Esophagus (tissue), 2 donors: ENCODE measurements around the gene GGTLC1. TPM values are rescaled to one million over a fixed set of nuclear protein-coding genes. Genes with fewer than 3 reads are reported as not detected.

Source experiments
- H3K27ac ChIP-seq, 2 donors: one replicate each; pipeline ENCODE4 v1.5.1; 2013; ENCODE audit warnings: low read depth in 2 of 2, mild to moderate bottlenecking in 2 of 2, inconsistent platforms in 1 of 2, low read length in 1 of 2, moderate library complexity in 1 of 2
- H3K27me3 ChIP-seq, 2 donors: one replicate each; pipeline ENCODE4 v1.6.1; 2013; ENCODE audit warnings: low read length in 2 of 2, control low read depth in 1 of 2, mild to moderate bottlenecking in 1 of 2; ENCODE audit not compliant: insufficient read depth in 2 of 2, control insufficient read depth in 1 of 2
- H3K36me3 ChIP-seq, 2 donors: one replicate each; pipeline ENCODE4 v1.6.1; 2013; ENCODE audit warnings: low read length in 1 of 2; ENCODE audit not compliant: control insufficient read depth in 2 of 2, insufficient read depth in 2 of 2
- H3K4me1 ChIP-seq, 2 donors: one replicate each; pipeline ENCODE4 v1.6.1; 2013; ENCODE audit warnings: low read length in 1 of 2; ENCODE audit not compliant: control insufficient read depth in 2 of 2, insufficient read depth in 2 of 2
- H3K4me3 ChIP-seq, 2 donors: one replicate each; pipeline ENCODE4 v1.5.1; 2013; ENCODE audit warnings: low read length in 2 of 2, mild to moderate bottlenecking in 2 of 2, low read depth in 1 of 2, moderate library complexity in 1 of 2
- H3K9me3 ChIP-seq, 2 donors: one replicate each; pipeline ENCODE4 v1.6.1; 2013; ENCODE audit warnings: mild to moderate bottlenecking in 2 of 2, low read depth in 1 of 2, low read length in 1 of 2, moderate library complexity in 1 of 2; ENCODE audit not compliant: control insufficient read depth in 2 of 2, insufficient read depth in 1 of 2
- WGBS, 2 donors: extraction: QIAGEN DNeasy Blood & Tissue Kit; methylation state at CpG; one replicate each; pipeline ENCODE4 v1.1.7; 2013; 5-methylcytosine and 5-hydroxymethylcytosine counted together
- polyA plus RNA-seq, 2 donors: library from polyadenylated mRNA; stranded (reverse); fragments of 200-250 nt; gene quantifications; one replicate each; pipeline ENCODE4 v1.2.3, GENCODE V29; 2013
- donor health status: healthy with polysubstance abuse.
- donor health status: Bipolar disorder and iron deficiency.

Gene GGTLC1
- polyA plus RNA-seq, 2 donors: not detected

DNA sequence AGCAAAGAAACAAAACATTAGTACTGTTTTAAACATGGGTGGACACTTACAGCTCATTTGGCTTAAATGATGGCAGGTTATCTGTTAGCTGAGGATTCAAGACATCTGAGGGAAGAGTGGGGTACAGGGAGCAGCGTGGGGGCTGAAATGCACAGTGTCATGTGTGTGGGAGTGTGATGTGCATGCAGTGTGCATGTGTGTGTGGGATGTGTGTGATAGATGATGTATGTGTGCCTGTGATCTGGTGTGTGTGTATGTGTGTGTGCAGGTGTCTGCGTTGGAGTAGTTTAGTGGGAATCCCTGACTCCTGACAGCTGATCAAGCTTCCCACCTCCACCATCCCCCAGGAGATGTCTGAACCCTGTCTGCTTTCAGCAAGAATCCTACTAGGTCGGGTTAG lies 25.4 kb upstream of the GGTLC1 start:
- WGBS, 2 donors: 82% methylated on average over 3 of the region's 3 CpGs
- Histone ChIP-seq H3K27me3 (no peaks in the 10 kb centered on the region), H3K9me3 (no peaks in the 10 kb centered on the region), H3K36me3 (no peaks in the 10 kb centered on the region), H3K4me3 (no peak overlapping the region), H3K4me1 (no peaks in the 10 kb centered on the region), H3K27ac (no peak overlapping the region)

DNA sequence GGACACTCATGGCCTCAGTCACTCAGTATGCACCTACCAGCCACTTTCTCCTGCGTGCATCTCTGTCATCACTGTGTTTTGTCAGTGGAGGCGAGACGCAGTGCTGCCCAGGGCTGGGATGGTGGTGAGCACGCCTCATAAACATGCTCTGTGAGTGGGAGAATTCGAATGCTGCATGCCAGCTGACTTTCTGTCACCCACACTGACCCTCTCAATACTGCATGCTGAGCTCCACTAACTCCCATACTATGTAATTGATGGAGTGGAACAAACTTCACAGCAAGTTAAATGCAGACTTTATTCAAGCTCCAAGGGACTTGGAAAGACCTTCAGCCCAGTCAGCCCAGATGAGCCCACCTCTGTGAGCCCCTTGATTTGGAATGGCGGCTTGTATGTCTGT lies 22.7 kb upstream of the GGTLC1 start:
- no peak overlapping the region for H3K27ac ChIP-seq
- WGBS, 2 donors: 81 to 83% methylated on average over 6 of the region's 6 CpGs
- H3K4me3 ChIP-seq: no peak overlapping the region
- H3K4me1 ChIP-seq: no peaks in the 10 kb centered on the region
- no peaks in the 10 kb centered on the region for H3K9me3 ChIP-seq
- H3K36me3 ChIP-seq: no peaks in the 10 kb centered on the region
- H3K27me3 ChIP-seq: no peaks in the 10 kb centered on the region

DNA sequence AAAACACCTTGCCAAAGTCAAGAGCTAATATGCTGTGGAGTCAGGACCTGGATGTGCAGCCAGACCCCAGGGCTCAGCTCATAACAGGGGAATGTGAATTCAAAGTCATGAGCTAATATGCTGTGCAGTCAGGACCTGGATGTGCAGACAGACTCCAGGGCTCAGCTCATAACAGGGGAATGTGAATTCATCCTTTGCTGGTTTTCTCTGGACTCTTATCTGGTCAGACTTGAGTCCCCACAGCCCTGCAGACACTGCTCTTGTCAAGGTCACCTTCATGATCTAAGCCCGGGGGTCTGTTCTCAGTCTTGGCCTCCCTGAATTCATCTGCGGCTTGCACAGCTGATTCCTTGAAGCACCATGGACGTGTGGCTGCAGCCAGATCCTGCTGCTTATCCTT lies 19.2 kb upstream of the GGTLC1 start:
- Histone ChIP-seq H3K4me1 (no peaks in the 10 kb centered on the region), H3K27ac (no peak overlapping the region), H3K36me3 (no peaks in the 10 kb centered on the region), H3K4me3 (no peak overlapping the region), H3K9me3 (peaks cover 0 to 3% of the 10 kb centered on the region in 2 donors), H3K27me3 (no peaks in the 10 kb centered on the region)
- WGBS, 2 donors: 79 to 80% methylated on average over 3 of the region's 3 CpGs

DNA sequence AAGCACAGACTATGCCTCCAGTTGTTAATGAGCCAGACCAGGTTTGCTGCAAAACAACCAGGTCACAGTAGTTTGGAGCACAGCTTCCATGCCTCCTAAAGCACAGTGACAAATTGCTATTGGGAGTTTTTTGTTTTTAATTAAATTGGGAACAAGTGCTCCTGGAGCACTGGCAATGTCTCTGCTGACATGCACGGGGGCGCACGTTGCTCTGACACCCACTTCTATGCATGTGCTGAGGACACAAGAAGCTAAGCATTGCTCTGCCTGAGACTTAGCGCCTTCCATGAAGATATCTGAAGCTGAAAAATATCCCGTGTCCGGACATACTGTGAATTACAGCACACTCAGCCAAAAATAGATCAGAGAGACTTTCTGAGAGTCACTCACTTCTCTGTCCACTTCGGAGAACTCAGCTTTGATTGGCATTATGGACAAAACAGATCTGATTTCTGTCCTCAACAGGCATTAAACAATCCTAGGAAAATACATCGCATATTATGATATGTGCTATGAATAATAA lies 18.6 kb upstream of the GGTLC1 start:
- Histone ChIP-seq H3K9me3 (peaks cover 0 to 4% of the 10 kb centered on the region in 2 donors), H3K27ac (no peak overlapping the region), H3K4me3 (no peak overlapping the region), H3K27me3 (no peaks in the 10 kb centered on the region), H3K36me3 (no peaks in the 10 kb centered on the region), H3K4me1 (no peaks in the 10 kb centered on the region)
- 79 to 82% methylated on average over 8 of the region's 8 CpGs for WGBS, 2 donors

DNA sequence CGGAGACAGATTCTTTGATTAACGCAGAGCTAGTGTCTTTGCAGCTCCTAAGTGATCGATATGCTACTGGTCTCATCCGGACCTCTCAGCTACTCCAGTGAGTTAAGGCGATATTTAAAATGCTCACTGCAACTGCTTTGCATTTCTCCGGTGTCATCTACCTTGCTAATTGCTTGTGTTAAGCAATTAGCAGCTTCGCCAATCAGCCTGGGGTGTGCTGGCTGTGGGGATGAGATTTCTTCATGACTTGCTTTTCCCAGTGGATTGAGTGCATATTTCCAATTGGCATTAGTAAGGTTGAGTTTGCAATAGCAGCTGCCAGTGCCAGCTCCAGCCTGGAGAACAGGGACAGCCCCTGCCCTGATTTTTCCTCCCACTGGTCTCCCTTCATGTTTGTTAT lies 18.0 kb upstream of the GGTLC1 start:
- no peak overlapping the region for H3K4me3 ChIP-seq
- no peaks in the 10 kb centered on the region for H3K27me3 ChIP-seq
- H3K9me3 ChIP-seq: peaks cover 0 to 4% of the 10 kb centered on the region in 2 donors
- H3K4me1 ChIP-seq: no peaks in the 10 kb centered on the region
- no peak overlapping the region for H3K27ac ChIP-seq
- 87 to 89% methylated on average over 7 of the region's 7 CpGs for WGBS, 2 donors
- H3K36me3 ChIP-seq: no peaks in the 10 kb centered on the region

DNA sequence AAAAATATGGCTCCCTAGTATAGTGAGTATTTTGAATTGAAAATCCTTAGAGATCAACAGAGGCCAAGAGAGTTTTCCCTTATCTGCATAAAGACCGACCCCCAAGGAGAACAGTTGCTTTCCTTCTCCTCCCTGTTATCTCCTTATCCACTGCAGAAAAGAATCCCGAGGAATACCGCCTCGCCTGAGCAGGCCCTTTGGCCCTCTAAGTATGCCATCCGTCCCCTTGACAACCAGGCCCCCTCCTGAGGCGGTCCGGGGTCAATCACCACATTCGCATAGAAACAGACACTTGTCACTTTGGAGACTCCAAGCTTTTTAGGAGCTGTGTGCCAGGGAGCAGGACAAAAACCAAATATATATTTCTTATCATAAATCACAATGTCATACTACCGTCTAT lies 15.9 kb upstream of the GGTLC1 start:
- no peaks in the 10 kb centered on the region for H3K27me3 ChIP-seq
- no peaks in the 10 kb centered on the region for H3K36me3 ChIP-seq
- H3K4me3 ChIP-seq: no peak overlapping the region
- peaks cover 0 to 4% of the 10 kb centered on the region in 2 donors for H3K9me3 ChIP-seq
- WGBS, 2 donors: 64 to 69% methylated on average over 9 of the region's 9 CpGs
- H3K4me1 ChIP-seq: no peaks in the 10 kb centered on the region
- no peak overlapping the region for H3K27ac ChIP-seq

DNA sequence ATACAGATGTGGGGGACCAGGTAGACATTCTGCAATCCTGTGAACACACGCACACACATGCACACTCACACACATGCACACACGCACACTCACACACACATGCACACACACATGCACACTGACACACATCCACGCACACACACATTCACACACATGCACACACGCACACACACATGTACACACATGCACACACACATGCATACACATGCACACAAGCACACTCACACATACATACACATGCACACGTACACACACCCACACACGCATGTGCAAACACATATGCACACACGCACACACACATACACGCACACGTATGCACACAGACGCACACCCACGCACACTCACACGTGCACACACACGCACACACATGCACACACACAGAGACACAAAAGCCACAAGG lies 14.3 kb upstream of the GGTLC1 start:
- Histone ChIP-seq H3K4me1 (no peaks in the 10 kb centered on the region), H3K36me3 (no peaks in the 10 kb centered on the region), H3K9me3 (peaks cover 0 to 4% of the 10 kb centered on the region in 2 donors), H3K27ac (no peak overlapping the region), H3K4me3 (no peak overlapping the region), H3K27me3 (no peaks in the 10 kb centered on the region)
- 93 to 94% methylated on average over 13 of the region's 13 CpGs for WGBS, 2 donors

DNA sequence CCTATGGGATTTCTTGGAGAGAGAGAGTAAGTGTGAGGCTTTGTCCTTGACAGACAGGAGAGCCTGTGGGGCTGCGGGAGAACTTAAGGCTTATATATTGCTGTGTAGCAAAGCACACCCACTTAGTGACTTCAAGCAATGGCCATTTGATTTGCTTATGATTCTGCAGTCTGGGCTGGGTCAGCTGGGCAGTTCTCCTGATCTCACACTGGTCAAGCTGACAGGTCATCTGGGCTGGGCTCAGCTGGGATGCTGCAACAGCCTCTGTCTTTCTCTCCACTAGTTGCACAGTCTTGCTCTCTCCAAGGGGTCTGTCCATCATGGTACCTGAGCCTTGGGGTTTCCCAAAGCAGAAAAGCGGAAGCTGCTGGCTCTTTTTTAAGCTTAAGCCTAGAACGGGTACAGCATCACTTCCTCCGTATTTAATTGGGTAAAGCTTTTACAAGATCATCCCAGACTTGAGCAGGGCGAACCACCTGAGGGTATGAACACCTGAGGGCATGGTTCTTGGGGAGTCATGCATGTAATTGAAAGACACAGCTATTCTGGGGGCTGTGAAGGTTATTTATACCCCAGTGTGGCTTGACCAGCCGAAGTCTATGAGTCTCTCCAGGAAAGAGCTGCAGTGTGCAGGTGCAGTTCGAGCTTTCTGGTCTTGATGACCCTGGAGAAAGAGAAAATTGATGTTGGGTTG lies 13.3 kb upstream of the GGTLC1 start:
- no peak overlapping the region for H3K4me3 ChIP-seq
- no peaks in the 10 kb centered on the region for H3K4me1 ChIP-seq
- H3K27ac ChIP-seq: no peak overlapping the region
- peaks cover 0 to 4% of the 10 kb centered on the region in 2 donors for H3K9me3 ChIP-seq
- WGBS, 2 donors: 76 to 85% methylated on average over 7 of the region's 7 CpGs
- H3K27me3 ChIP-seq: no peaks in the 10 kb centered on the region
- H3K36me3 ChIP-seq: no peaks in the 10 kb centered on the region

DNA sequence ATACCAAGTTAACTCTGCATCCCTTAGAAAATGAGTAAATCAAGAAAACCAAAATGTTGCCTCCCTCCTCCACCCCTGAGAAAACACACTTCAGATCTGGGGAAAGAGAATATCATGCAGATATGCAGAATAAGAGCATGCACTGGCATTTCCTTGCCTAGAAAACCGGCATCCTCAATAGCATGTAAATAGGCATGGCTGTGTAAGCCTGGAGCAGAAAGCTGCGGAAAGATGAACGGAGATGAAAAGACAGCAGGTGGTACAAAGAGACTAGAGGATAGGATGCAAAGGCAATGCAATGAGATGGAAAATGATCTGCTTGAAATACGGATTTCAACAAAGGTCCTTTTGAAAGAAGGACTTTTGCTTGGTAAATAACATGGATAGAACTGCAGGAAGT lies 10.3 kb upstream of the GGTLC1 start:
- Histone ChIP-seq H3K4me3 (no peak overlapping the region), H3K27me3 (no peaks in the 10 kb centered on the region), H3K36me3 (no peaks in the 10 kb centered on the region), H3K4me1 (no peaks in the 10 kb centered on the region), H3K27ac (no peak overlapping the region), H3K9me3 (peaks cover 0 to 4% of the 10 kb centered on the region in 2 donors)
- 76 to 77% methylated on average over 4 of the region's 4 CpGs for WGBS, 2 donors

DNA sequence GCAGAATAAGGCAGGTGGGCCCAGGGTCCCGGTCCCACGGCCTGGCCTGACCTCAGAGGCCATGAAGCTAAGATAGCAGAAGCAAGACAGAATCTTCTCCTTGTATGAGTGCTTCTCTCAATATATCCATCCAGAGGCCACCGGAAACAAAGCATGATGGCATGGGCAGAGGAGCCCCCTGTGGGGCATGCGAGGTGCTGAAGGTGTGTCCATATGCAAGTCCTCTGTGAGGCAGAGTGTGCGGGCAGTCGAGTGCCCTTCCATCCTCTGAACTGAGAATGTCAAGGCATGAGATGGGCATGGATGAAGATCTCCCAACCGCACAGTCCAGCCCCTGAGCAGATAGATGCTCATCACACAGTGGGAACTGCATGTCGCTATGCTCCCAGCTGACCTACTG lies 9.8 kb upstream of the GGTLC1 start:
- Histone ChIP-seq H3K4me1 (no peaks in the 10 kb centered on the region), H3K27me3 (no peaks in the 10 kb centered on the region), H3K36me3 (no peaks in the 10 kb centered on the region), H3K27ac (no peak overlapping the region), H3K9me3 (peaks cover 0 to 4% of the 10 kb centered on the region in 2 donors), H3K4me3 (no peak overlapping the region)
- 90 to 91% methylated on average over 8 of the region's 8 CpGs for WGBS, 2 donors
